ENCODE measurements around the gene IP6K2.

The IP6K2 gene

GRCh38 chr3:48696156-48696555 is 20.9 kb downstream of the IP6K2 start:
- no peak for TF ChIP-seq CTCF (conservative IDR thresholded peaks at IDR 0.05; ENCODE audit: low read depth)
- POLR2A ChIA-PET (ENCODE audit: low non-redundant PET), result no interaction called here
- CTCF ChIA-PET, result no interaction called here
- H3K27ac ChIP-seq, result peak overlapping the region; percentile 96
- DNase-seq (ENCODE audit: low spot score), result no peak

GRCh38 chr3:48695393-48695753 is 21.6 kb downstream of the IP6K2 start:
- ChIA-PET POLR2A (ENCODE audit: low non-redundant PET) (no interaction called here), CTCF (interaction anchor here (1.1 kb wide), 1 partner anchor 9 kb away, joined by 5 read pairs; the partner anchor contains the start of gene NCKIPSD)
- DNase-seq (ENCODE audit: low spot score), result peak; percentile 43
- TF ChIP-seq CTCF (conservative IDR thresholded peaks at IDR 0.05; ENCODE audit: low read depth), result no peak
- peak overlapping the region; percentile 96 for H3K27ac ChIP-seq

- TF ChIP-seq CTCF (conservative IDR thresholded peaks at IDR 0.05; ENCODE audit: low read depth), result no peak
- peak overlapping the region; percentile 96 for H3K27ac ChIP-seq
- DNase-seq (ENCODE audit: low spot score), result peak; percentile 76
- ChIA-PET POLR2A (ENCODE audit: low non-redundant PET) (no interaction called here), CTCF (interaction anchor here (1.1 kb wide), 1 partner anchor 9 kb away, joined by 5 read pairs; the partner anchor contains the start of gene NCKIPSD)
Observed at GRCh38 chr3:48694610-48695392, 22.2 kb downstream of the IP6K2 start.

- DNase-seq (ENCODE audit: low spot score), result no peak
- no peak for TF ChIP-seq CTCF (conservative IDR thresholded peaks at IDR 0.05; ENCODE audit: low read depth)
- CTCF ChIA-PET, result no interaction called here
- peak overlapping the region; percentile 96 for H3K27ac ChIP-seq
- POLR2A ChIA-PET (ENCODE audit: low non-redundant PET), result no interaction called here
Observed at GRCh38 chr3:48693826-48694225, 23.2 kb downstream of the IP6K2 start.

GRCh38 chr3:48692551-48692950 is 24.5 kb downstream of the IP6K2 start:
- POLR2A ChIA-PET (ENCODE audit: low non-redundant PET), result no interaction called here
- CTCF ChIA-PET, result no interaction called here

GRCh38 chr3:48690846-48691458 is 26.1 kb downstream of the IP6K2 start:
- POLR2A ChIA-PET (ENCODE audit: low non-redundant PET), result interaction anchor here (0.7 kb wide), 1 partner anchor 230 kb away, joined by 4 read pairs; no protein-coding TSS in a partner anchor
- CTCF ChIA-PET, result no interaction called here
- no peak for DNase-seq (ENCODE audit: low spot score)
- no peak for TF ChIP-seq CTCF (conservative IDR thresholded peaks at IDR 0.05; ENCODE audit: low read depth)
- H3K27ac ChIP-seq, result peak overlapping the region; percentile 57

More at GRCh38 chr3:48692551-48692950, 24.5 kb downstream of the IP6K2 start:
- peak overlapping the region; percentile 27; the same call in 1 of the 2 replicates for H3K27ac ChIP-seq
- no peak for TF ChIP-seq CTCF (conservative IDR thresholded peaks at IDR 0.05; ENCODE audit: low read depth)
- DNase-seq (ENCODE audit: low spot score), result no peak
